Stimulated activated effector memory CD8-positive, alpha-beta T cell treated with anti-CD3 and anti-CD28 coated beads, Interleukin-12 subunit alpha, Interleukin-12 subunit beta, amount 100 ng/mL, for 72 hours (primary cell): Measurements from ENCODE around the gene SMYD3.
"Not testable (repeated sequence)": the region's sequence is repeated elsewhere in the genome, so short reads cannot be mapped to it uniquely, and the experiment has no call there.

Experiments
- ATAC-seq: fragments of 150-1000 bp; cut with Tn5 transposase; 2 replicates; pipeline ENCODE4 v1.10.0; 2021
- DNase-seq, 2 donors: peaks; one replicate each; pipeline ENCODE4 v3.0.0; 2021 to 2022; ENCODE audit warnings: low spot score in 2 of 2
- H3K27ac Mint-ChIP-seq: one replicate; pipeline ENCODE4 v1.8.0; 2022; ENCODE audit warnings: mild to moderate bottlenecking, mixed read lengths
- H3K36me3 Mint-ChIP-seq: one replicate; pipeline ENCODE4 v1.8.0; 2022; ENCODE audit warnings: mild to moderate bottlenecking, mixed read lengths
- H3K4me1 Mint-ChIP-seq: one replicate; pipeline ENCODE4 v1.8.0; 2022; ENCODE audit warnings: mixed read lengths
- H3K4me3 Mint-ChIP-seq: one replicate; pipeline ENCODE4 v1.8.0; 2022; ENCODE audit warnings: mild to moderate bottlenecking, mixed read lengths
- H3K9me3 Mint-ChIP-seq: one replicate; pipeline ENCODE4 v1.8.0; 2022; ENCODE audit warnings: mixed read lengths

SMYD3 gene

GRCh38 chr1:246383791-246384190 is 123.3 kb downstream of the SMYD3 start:
- Mint-ChIP-seq H3K9me3 (no peaks in the 10 kb centered on the region), H3K4me1 (peaks cover 15% of the 10 kb centered on the region), H3K27ac (no peak overlapping the region), H3K36me3 (no peaks in the 10 kb centered on the region), H3K4me3 (no peak overlapping the region)
- DNase-seq (no peak), ATAC-seq (no peak)

GRCh38 chr1:246383239-246383589 is 123.9 kb downstream of the SMYD3 start:
- Mint-ChIP-seq H3K4me3 (no peak overlapping the region), H3K27ac (no peak overlapping the region), H3K36me3 (no peaks in the 10 kb centered on the region), H3K4me1 (peaks cover 15% of the 10 kb centered on the region), H3K9me3 (no peaks in the 10 kb centered on the region)
- ATAC-seq = peak; percentile 36
- no peak for DNase-seq

- peaks cover 15% of the 10 kb centered on the region for H3K4me1 Mint-ChIP-seq
- H3K36me3 Mint-ChIP-seq = no peaks in the 10 kb centered on the region
- H3K9me3 Mint-ChIP-seq = no peaks in the 10 kb centered on the region
- ATAC-seq = no peak
- H3K4me3 Mint-ChIP-seq = no peak overlapping the region
- DNase-seq = no peak
- H3K27ac Mint-ChIP-seq = no peak overlapping the region
Measured at GRCh38 chr1:246382589-246383238, 124.4 kb downstream of the SMYD3 start.

- H3K9me3 Mint-ChIP-seq = no peaks in the 10 kb centered on the region
- H3K4me3 Mint-ChIP-seq = no peak overlapping the region
- no peaks in the 10 kb centered on the region for H3K36me3 Mint-ChIP-seq
- DNase-seq (no peak), ATAC-seq (no peak)
- no peak overlapping the region for H3K27ac Mint-ChIP-seq
- peaks cover 15% of the 10 kb centered on the region for H3K4me1 Mint-ChIP-seq
Measured at GRCh38 chr1:246381452-246381851, 125.6 kb downstream of the SMYD3 start.

- Mint-ChIP-seq H3K4me1 (peaks cover 8% of the 10 kb centered on the region), H3K27ac (no peak overlapping the region), H3K9me3 (no peaks in the 10 kb centered on the region), H3K4me3 (no peak overlapping the region), H3K36me3 (no peaks in the 10 kb centered on the region)
- ATAC-seq (no peak), DNase-seq (no peak)
Measured at GRCh38 chr1:246377625-246378153, 129.4 kb downstream of the SMYD3 start.

GRCh38 chr1:246373828-246374569 is 133.1 kb downstream of the SMYD3 start:
- DNase-seq (no peak), ATAC-seq (no peak)
- Mint-ChIP-seq H3K4me1 (no peaks in the 10 kb centered on the region), H3K9me3 (no peaks in the 10 kb centered on the region), H3K36me3 (no peaks in the 10 kb centered on the region), H3K27ac (no peak overlapping the region), H3K4me3 (no peak overlapping the region)

GRCh38 chr1:246372559-246372958 is 134.5 kb downstream of the SMYD3 start:
- Mint-ChIP-seq H3K4me3 (no peak overlapping the region), H3K36me3 (no peaks in the 10 kb centered on the region), H3K4me1 (no peaks in the 10 kb centered on the region), H3K9me3 (no peaks in the 10 kb centered on the region), H3K27ac (no peak overlapping the region)
- no peak for DNase-seq
- no peak for ATAC-seq

- H3K36me3 Mint-ChIP-seq = no peaks in the 10 kb centered on the region
- no peak for DNase-seq
- H3K4me1 Mint-ChIP-seq = peaks cover 11% of the 10 kb centered on the region
- no peak overlapping the region for H3K27ac Mint-ChIP-seq
- H3K9me3 Mint-ChIP-seq = peaks cover 1% of the 10 kb centered on the region
- H3K4me3 Mint-ChIP-seq = no peak overlapping the region
- no peak for ATAC-seq
Measured at GRCh38 chr1:246367041-246367440, 140.0 kb downstream of the SMYD3 start.

GRCh38 chr1:246365708-246366107 is 141.4 kb downstream of the SMYD3 start:
- no peak for DNase-seq
- Mint-ChIP-seq H3K4me1 (peaks cover 14% of the 10 kb centered on the region), H3K36me3 (no peaks in the 10 kb centered on the region), H3K27ac (no peak overlapping the region), H3K9me3 (peaks cover 8% of the 10 kb centered on the region), H3K4me3 (no peak overlapping the region)
- ATAC-seq = peak; percentile 39

- Mint-ChIP-seq H3K36me3 (no peaks in the 10 kb centered on the region), H3K4me1 (peaks cover 21% of the 10 kb centered on the region), H3K27ac (no peak overlapping the region), H3K4me3 (no peak overlapping the region), H3K9me3 (peaks cover 10% of the 10 kb centered on the region)
- DNase-seq (no peak), ATAC-seq (peak; percentile 80)
Measured at GRCh38 chr1:246364415-246364941, 142.6 kb downstream of the SMYD3 start.

- Mint-ChIP-seq H3K9me3 (peaks cover 18% of the 10 kb centered on the region), H3K4me1 (peaks cover 24% of the 10 kb centered on the region)
- H3K36me3 Mint-ChIP-seq, H3K4me3 Mint-ChIP-seq, H3K27ac Mint-ChIP-seq, ATAC-seq, DNase-seq: not testable (repeated sequence)
Measured at GRCh38 chr1:246357014-246357598, 150.0 kb downstream of the SMYD3 start.

GRCh38 chr1:246355411-246356230 is 151.5 kb downstream of the SMYD3 start:
- H3K27ac Mint-ChIP-seq = no peak overlapping the region
- H3K4me1 Mint-ChIP-seq = peaks cover 20% of the 10 kb centered on the region
- no peaks in the 10 kb centered on the region for H3K36me3 Mint-ChIP-seq
- peaks cover 10% of the 10 kb centered on the region for H3K9me3 Mint-ChIP-seq
- H3K4me3 Mint-ChIP-seq = no peak overlapping the region
- no peak for ATAC-seq
- DNase-seq = no peak

- Mint-ChIP-seq H3K36me3 (no peaks in the 10 kb centered on the region), H3K4me3 (no peak overlapping the region)
Measured at GRCh38 chr1:246351721-246352120, 155.4 kb downstream of the SMYD3 start.

GRCh38 chr1:246350745-246351144 is 156.3 kb downstream of the SMYD3 start:
- ATAC-seq (no peak), DNase-seq (no peak)
- peaks cover 2% of the 10 kb centered on the region for H3K4me1 Mint-ChIP-seq
- no peaks in the 10 kb centered on the region for H3K9me3 Mint-ChIP-seq
- no peak overlapping the region for H3K27ac Mint-ChIP-seq
- no peak overlapping the region for H3K4me3 Mint-ChIP-seq
- no peaks in the 10 kb centered on the region for H3K36me3 Mint-ChIP-seq

More at GRCh38 chr1:246351721-246352120, 155.4 kb downstream of the SMYD3 start:
- peaks cover 5% of the 10 kb centered on the region for H3K9me3 Mint-ChIP-seq
- ATAC-seq (no peak), DNase-seq (no peak)
- H3K27ac Mint-ChIP-seq = no peak overlapping the region
- H3K4me1 Mint-ChIP-seq = peaks cover 7% of the 10 kb centered on the region

- Mint-ChIP-seq H3K36me3 (no peaks in the 10 kb centered on the region), H3K4me1 (peaks cover 8% of the 10 kb centered on the region), H3K27ac (no peak overlapping the region), H3K9me3 (no peaks in the 10 kb centered on the region), H3K4me3 (no peak overlapping the region)
- DNase-seq (no peak), ATAC-seq (no peak)
Measured at GRCh38 chr1:246343937-246344336, 163.1 kb downstream of the SMYD3 start.
